Measurements from ENCODE around the gene LRP6.

Gene LRP6

GRCh38 chr12:12181511-12181910, 85.3 kb downstream of the LRP6 start:
- H3K27ac ChIP-seq = no peak overlapping the region
- no peak for TF ChIP-seq ZFX (IDR thresholded peaks at IDR 0.05; ENCODE audit: borderline replicate concordance)
- TF ChIP-seq CTCF (IDR thresholded peaks at IDR 0.05) = no peak

GRCh38 chr12:12180575-12180974, 86.3 kb downstream of the LRP6 start:
- H3K27ac ChIP-seq = no peak overlapping the region
- no peak for TF ChIP-seq CTCF (IDR thresholded peaks at IDR 0.05)
- TF ChIP-seq ZFX (IDR thresholded peaks at IDR 0.05; ENCODE audit: borderline replicate concordance) = no peak

GRCh38 chr12:12180136-12180535, 86.7 kb downstream of the LRP6 start:
- no peak overlapping the region for H3K27ac ChIP-seq

GRCh38 chr12:12178559-12178958, 88.3 kb downstream of the LRP6 start:
- TF ChIP-seq CTCF (IDR thresholded peaks at IDR 0.05) (no peak), ZFX (IDR thresholded peaks at IDR 0.05; ENCODE audit: borderline replicate concordance) (no peak)
- no peak overlapping the region for H3K27ac ChIP-seq

More at GRCh38 chr12:12180136-12180535, 86.7 kb downstream of the LRP6 start:
- no peak for TF ChIP-seq ZFX (IDR thresholded peaks at IDR 0.05; ENCODE audit: borderline replicate concordance)
- no peak for TF ChIP-seq CTCF (IDR thresholded peaks at IDR 0.05)

- H3K27ac ChIP-seq = no peak overlapping the region
- TF ChIP-seq ZFX (IDR thresholded peaks at IDR 0.05; ENCODE audit: borderline replicate concordance) (no peak), CTCF (IDR thresholded peaks at IDR 0.05) (no peak)
Observed at GRCh38 chr12:12176402-12176801, 90.4 kb downstream of the LRP6 start.

GRCh38 chr12:12171991-12172511, 94.8 kb downstream of the LRP6 start:
- no peak for TF ChIP-seq ZFX (IDR thresholded peaks at IDR 0.05; ENCODE audit: borderline replicate concordance)
- TF ChIP-seq CTCF (IDR thresholded peaks at IDR 0.05) = no peak
- H3K27ac ChIP-seq = no peak overlapping the region

GRCh38 chr12:12167847-12168246, 99.0 kb downstream of the LRP6 start:
- TF ChIP-seq CTCF (IDR thresholded peaks at IDR 0.05) (no peak), ZFX (IDR thresholded peaks at IDR 0.05; ENCODE audit: borderline replicate concordance) (no peak)
- H3K27ac ChIP-seq = peak overlapping the region; percentile 14
